Brain microvascular endothelial cell (primary cell): ENCODE measurements around the gene PEX5.

ENCODE experiments used
- DNase-seq: peaks from one replicate; pipeline ENCODE4 v3.0.0-alpha.2; 2020
- H3K27ac ChIP-seq: fragments of 250-450 bp; sonication (Bioruptor Pico); 2 replicates; pipeline ENCODE4 v1.5.1; 2020; ENCODE audit warnings: mild to moderate bottlenecking, moderate library complexity
- H3K27me3 ChIP-seq: fragments of 250-450 bp; sonication (Bioruptor Pico); replicated peaks from 2 replicates; pipeline ENCODE4 v1.5.1; 2020; ENCODE audit warnings: mild to moderate bottlenecking
- H3K36me3 ChIP-seq: fragments of 250-450 bp; sonication (Bioruptor Pico); replicated peaks from 2 replicates; pipeline ENCODE4 v1.5.1; 2020; ENCODE audit warnings: mild to moderate bottlenecking
- H3K4me3 ChIP-seq: 2 replicates; pipeline ENCODE4 v1.5.1; 2011; ENCODE audit warnings: low read depth, mild to moderate bottlenecking, control low read depth, low read length, moderate library complexity
- CTCF ChIP-seq: IDR thresholded peaks from 2 replicates; pipeline ENCODE4 v1.5.1; 2011; ENCODE audit warnings: low read depth, mild to moderate bottlenecking, moderate library complexity, low read length, control low read depth, inconsistent platforms; ENCODE audit errors: missing control alignments
- in situ Hi-C: cut with HindIII; loops from 2 replicates; pipeline ENCODE4 v1.10.0; 2017; ENCODE audit warnings: low sequenced_read_pairs, low pct_ligation_motif_present

PEX5 gene

DNA sequence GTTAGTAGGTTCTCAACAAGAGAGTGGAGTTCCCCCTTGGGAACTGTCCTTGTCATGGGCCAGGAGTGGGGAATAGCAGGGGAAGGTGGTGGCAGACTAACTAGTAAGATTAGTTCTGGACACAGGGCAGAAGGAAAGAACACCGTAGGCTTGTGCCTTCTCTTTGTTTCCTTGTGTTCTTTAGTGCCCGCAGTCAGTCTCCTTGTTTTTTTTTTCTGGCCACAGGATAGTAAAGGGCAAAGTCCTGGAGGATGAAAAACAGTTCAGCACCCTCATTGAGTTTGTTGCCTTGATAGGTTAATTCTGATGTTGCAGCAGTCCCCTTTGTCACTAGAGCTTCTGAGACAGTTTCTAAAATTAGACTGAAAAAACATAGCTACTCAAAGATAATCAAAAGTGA, 8.4 kb downstream of the PEX5 start:
- TF ChIP-seq CTCF: no peak
- Histone ChIP-seq H3K4me3 (no peak overlapping the region), H3K27me3 (no peaks in the 10 kb centered on the region), H3K27ac (no peak overlapping the region), H3K36me3 (peaks cover 9% of the 10 kb centered on the region)
- in situ Hi-C loops: no loop called here
- no peak for DNase-seq

DNA sequence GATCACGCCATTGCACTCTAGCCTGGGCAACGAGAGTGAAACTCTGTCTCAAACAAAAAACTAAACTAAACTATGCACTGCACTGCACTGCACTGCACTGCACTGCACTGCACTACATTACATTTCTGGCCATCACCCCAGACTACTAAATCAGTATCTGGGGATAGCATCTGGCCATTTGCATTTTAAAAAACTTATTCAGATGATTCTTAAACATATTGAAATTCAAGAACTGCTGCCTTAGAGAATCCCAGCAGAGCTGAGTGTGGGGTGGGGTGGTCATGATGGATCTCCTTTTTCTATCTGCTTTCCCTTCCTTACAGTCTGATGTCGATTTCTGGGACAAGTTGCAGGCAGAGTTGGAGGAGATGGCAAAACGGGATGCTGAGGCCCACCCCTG, 13.6 kb downstream of the PEX5 start:
- TF ChIP-seq CTCF: no peak
- Histone ChIP-seq H3K27me3 (no peaks in the 10 kb centered on the region), H3K4me3 (no peak overlapping the region), H3K36me3 (peaks cover 21% of the 10 kb centered on the region), H3K27ac (no peak overlapping the region)
- in situ Hi-C loops: no loop called here
- no peak for DNase-seq

DNA sequence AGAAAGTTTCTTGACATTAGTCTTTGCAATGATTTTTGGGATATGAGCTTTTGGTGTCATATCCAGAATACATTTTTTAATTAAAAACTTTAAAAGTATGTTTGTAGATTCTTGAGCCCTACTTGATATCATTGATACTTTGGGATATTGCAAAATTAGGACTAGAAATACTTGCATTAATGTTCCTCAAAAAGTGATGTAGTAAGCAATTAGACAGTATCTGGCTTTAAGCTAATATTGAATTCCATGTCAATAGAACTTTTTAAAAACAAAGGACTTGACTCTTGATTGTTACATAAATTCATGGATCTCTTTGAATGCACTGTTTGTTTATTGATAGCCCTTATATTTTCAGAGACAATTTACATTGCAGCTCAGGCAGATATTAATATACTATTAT, 15.6 kb downstream of the PEX5 start:
- peaks cover 33% of the 10 kb centered on the region for H3K36me3 ChIP-seq
- DNase-seq: no peak
- H3K27me3 ChIP-seq: no peaks in the 10 kb centered on the region
- TF ChIP-seq CTCF: no peak
- H3K27ac ChIP-seq: no peak overlapping the region
- in situ Hi-C loops: no loop called here
- no peak overlapping the region for H3K4me3 ChIP-seq

GRCh38 chr12:7206691-7207090, 17.2 kb downstream of the PEX5 start:
- Histone ChIP-seq H3K27ac (no peak overlapping the region), H3K4me3 (no peak overlapping the region), H3K27me3 (no peaks in the 10 kb centered on the region), H3K36me3 (peaks cover 40% of the 10 kb centered on the region)
- no peak for DNase-seq
- TF ChIP-seq CTCF: no peak
- in situ Hi-C loops: no loop called here

- in situ Hi-C loops: no loop called here
- no peak for DNase-seq
- H3K27ac ChIP-seq: no peak overlapping the region
These were observed 18.6 kb downstream of the PEX5 start for GRCh38 chr12:7207866-7208625.

More at GRCh38 chr12:7207866-7208625, 18.6 kb downstream of the PEX5 start:
- no peak overlapping the region for H3K4me3 ChIP-seq
- no peak for TF ChIP-seq CTCF
- H3K36me3 ChIP-seq: peaks cover 33% of the 10 kb centered on the region
- H3K27me3 ChIP-seq: no peaks in the 10 kb centered on the region
